HG03520 (cell line): ENCODE measurements around the gene FABP3.

Experiments used
- ATAC-seq: cut with Tn5 transposase; IDR thresholded peaks from one replicate; pipeline ENCODE4 v1.9.1; 2021; ENCODE audit warnings: mild to moderate bottlenecking, moderate library complexity; ENCODE audit not compliant: unreplicated experiment

The FABP3 gene

GRCh38 chr1:31373056-31373896, at the start of gene FABP3:
FABP3 (minus strand) TSS chr1:31373076; CDS start chr1:31373014, 62 bp downstream.
- no peak for ATAC-seq

DNA sequence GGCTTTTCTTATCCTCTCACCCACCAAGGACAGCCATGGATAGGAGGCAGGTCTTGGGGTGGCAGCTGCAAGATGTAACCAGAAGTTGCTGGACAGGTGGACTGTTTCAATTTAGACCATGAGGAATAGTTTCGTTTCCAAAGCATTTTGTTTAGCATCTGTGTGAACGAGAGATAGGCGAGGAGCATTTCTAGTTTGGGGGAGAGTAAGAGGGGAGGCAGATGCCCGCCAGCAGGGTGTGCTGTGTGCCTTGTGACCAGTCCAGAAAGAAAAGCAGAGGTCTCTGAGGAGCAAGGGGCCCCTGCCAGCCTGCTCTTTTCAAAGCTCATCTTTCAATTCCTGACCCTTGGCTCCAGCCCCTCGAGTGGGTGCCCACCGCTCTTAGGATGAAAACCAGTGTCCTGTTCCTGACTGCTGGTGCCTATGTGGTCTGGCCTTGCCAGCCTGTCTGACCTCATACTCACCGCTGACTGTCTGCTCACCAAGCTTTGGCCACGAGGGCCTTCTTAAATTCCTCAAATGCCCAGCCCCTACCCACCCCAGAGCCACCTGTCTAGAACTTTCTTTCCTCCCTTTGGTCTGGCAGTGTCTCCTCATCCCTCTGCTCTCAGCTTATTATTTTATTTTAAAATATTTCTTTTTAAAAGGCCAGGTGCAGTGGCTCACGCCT, 48.6 kb upstream of the FABP3 start:
- ATAC-seq: no peak

- ATAC-seq: no peak
Observed at GRCh38 chr1:31420716-31421115, 47.8 kb upstream of the FABP3 start.

GRCh38 chr1:31418626-31419323, 45.9 kb upstream of the FABP3 start:
- no peak for ATAC-seq

DNA sequence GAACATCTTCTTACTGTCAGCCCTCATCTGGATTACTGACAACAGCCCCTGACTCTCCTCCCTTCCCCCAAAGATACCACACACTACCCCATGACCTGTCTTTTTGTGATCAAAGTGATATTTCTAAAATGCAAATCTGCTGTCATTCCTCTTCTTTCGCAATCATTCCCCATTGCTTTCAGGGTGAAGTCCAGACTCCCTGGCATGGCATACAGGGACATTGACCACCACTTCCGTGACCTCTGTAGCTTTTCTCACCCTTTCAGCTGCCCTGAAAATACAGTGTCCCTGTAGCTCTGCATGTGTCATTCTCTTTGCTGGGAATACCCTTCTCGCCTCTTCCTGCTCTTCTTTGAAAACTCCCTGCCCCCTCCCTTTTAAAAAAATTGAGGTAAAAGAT, 44.3 kb upstream of the FABP3 start:
- no peak for ATAC-seq

DNA sequence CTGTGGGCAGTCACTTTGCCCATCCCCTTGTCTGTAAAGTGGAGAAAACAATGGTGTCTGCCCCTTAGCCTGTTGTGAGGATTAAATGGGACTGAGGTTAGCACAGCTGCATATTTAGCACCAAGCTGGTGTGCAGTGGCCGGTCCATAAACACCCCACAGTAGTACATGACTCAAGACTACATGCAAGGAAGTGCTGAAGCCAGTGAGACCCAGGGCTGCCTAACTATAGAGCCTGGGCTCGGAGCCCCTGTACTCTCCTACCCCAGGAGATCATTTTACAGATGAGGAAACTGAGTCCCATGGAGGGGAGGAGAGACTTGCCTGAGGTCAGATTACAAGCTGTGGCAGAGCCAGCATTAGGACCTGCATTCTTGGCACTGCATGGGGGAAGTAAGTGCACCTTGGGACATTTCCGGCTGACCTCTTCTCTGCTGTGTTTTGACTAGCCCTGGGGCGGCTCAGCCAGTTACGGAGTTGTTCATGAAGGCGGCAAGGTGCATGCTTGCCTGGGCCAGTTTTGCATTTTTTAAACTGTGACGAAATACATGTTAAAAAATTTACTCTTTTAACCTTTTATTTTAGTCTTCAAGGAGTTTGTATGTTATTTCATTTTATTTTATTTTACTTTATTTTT, 43.3 kb upstream of the FABP3 start:
- no peak for ATAC-seq

DNA sequence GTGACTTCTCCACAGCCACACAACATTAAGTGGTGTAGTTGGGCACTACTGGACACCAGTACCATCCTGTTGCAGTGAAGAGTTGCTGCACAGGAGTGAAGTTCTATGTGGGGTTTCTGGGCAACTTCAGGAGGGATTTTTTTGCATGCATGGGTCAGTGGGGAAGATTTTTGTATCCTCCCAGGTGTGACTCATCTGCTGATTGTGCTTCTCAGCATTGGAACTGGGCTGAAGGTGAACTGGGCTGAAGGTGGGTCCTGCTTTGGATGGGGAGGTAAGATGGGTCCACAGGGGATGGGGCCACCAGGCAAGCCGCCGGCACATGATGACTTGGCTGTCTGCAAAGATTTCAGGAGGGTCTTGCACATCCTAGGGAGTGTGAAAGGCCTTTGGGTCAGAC, 42.8 kb upstream of the FABP3 start:
- no peak for ATAC-seq

DNA sequence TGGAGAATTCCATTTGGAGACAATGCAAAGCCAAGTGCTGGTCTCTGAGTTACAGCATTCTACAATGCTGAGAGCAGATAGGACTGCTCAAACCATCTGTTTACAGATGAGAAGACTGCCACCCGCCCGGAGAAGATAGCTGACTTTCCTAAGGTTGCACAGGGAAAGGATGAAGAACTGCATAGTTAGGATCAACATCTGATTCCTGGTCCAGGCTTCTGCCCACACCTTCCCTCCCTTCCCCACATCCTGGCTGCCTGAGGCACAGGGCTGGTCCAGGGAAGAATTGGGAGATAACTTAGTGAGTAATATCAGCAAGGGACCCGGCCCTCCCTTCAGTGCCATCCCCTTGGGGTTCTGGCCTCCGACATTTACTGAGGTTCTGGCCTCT, 42.1 kb upstream of the FABP3 start:
- ATAC-seq: no peak

GRCh38 chr1:31413405-31414001, 40.6 kb upstream of the FABP3 start:
- no peak for ATAC-seq

DNA sequence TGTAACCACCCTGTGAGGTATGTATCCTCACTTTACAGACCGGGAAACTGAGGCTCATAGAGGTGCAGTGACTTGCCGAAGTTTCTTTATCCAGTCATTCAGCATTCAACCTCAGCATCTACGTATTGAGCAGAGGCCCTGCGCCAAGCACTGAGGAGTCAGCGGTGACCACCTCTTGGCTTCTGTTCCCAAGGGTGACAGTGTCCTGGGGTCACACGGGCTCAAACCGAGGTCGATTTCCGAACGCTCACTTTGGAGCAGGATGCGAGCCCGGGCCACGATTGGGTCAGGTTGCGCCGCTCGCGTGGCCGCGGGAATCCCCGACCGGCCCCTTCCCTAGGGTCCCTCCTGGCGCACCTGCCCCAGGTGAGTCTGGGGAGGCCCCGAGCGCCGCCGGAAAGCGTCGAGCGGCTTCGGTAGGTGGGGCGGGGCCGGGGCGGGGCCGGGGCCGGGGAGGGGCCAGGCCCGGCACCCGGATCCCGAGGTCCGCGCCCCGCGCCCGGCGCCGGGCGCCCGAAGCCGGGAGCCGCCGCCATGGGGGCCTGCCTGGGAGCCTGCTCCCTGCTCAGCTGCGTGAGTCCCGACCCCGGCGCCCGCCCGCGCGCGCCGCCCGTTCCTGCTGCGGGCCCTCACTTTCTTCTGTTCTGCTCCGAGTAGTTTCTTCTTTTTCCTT, 40.0 kb upstream of the FABP3 start, which contains the start of gene SERINC2:
Gene SERINC2, plus strand, starts transcription at position 482 of the 673 bp plus-strand sequence. Its CDS starts 53 bp downstream, at position 535.
- ATAC-seq: no peak

DNA sequence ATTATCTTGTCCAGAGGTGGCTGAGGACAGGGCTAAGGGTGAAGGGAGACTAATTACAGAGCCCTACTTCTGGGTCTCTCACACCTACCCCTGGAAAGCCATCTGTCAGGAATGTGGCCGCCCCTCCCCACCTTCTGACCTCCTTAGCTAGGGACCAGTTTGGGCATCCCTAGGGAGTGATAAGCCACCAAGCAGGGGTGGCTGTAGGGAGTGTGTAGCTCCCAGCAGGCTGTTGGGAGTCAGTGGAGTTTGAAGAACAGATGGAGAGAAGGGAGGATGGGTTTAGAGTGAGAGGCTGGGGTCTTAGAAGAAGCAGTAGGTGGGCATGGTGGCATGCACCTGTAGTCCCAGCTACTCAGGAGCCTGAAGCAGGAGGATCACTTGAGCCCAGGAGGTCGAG, 39.3 kb upstream of the FABP3 start:
- ATAC-seq: no peak

- no peak for ATAC-seq
Observed at GRCh38 chr1:31410871-31411270, 38.0 kb upstream of the FABP3 start.

GRCh38 chr1:31409946-31410858, 37.3 kb upstream of the FABP3 start:
- no peak for ATAC-seq

DNA sequence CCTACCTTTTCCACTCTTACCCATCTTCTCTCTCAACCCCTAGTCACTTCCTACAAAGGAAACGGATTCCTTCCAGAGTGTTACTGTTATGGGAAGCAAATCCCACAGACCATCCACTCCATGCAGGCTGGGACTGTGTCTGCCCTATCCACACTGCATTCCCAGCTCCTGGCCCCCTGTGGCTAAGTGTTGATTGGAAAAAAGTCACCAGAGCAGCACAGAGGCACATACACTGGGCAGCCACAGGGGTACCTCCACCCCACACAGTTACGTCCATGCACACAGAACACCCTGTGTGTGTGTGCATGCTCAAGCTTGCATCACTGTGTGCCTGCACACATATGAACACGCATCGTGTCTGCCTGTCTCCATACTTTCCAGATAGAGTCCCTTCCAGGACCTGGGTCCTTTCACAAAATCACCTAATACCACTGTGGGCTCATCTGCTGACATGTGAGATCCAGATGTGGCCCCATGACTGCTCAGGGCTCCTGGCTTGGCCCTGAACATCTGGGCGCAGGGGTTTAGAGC, 36.0 kb upstream of the FABP3 start:
- ATAC-seq: no peak

- no peak for ATAC-seq
Observed at GRCh38 chr1:31407029-31407626, 34.3 kb upstream of the FABP3 start.

GRCh38 chr1:31405578-31406245, 32.8 kb upstream of the FABP3 start:
- ATAC-seq: no peak

GRCh38 chr1:31401241-31401640, 28.4 kb upstream of the FABP3 start:
- ATAC-seq: no peak

DNA sequence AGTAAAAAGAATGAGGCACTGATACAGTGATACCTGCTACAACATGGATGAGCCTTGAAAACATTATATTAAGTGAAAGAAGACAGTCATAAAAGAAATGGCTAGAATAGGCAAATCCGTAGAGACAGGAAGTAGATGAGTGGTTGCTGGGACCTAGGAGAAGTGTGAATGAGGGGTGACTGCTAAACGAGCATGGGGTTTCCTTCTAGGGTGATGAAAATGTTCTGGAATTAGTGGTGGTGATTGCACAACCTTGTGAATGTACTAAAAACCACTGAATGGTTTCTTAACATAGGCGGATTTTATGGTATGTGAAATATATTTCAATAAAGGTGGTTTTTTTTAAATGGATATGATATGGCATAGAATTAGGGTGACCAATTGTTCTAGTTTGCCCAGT, 27.5 kb upstream of the FABP3 start:
- ATAC-seq: no peak
